Cortex of kidney (tissue), 1 donor: ENCODE measurements around the gene OR9K2.
"Not testable (repeated sequence)": the region's sequence is repeated elsewhere in the genome, so short reads cannot be mapped to it uniquely, and the experiment has no call there.

Experiments
- DNase-seq: peaks from one replicate; lab custom pipeline; 2025; lab: John Stamatoyannopoulos, UW

The OR9K2 gene, protein sequence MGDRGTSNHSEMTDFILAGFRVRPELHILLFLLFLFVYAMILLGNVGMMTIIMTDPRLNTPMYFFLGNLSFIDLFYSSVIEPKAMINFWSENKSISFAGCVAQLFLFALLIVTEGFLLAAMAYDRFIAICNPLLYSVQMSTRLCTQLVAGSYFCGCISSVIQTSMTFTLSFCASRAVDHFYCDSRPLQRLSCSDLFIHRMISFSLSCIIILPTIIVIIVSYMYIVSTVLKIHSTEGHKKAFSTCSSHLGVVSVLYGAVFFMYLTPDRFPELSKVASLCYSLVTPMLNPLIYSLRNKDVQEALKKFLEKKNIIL

GRCh38 chr12:55126106-55126505 is at the start of gene OR9K2:
Gene OR9K2 (plus strand): TSS chr12:55126406. CDS start chr12:55129835, 3,429 bp downstream.
- DNase-seq: no peak

DNA sequence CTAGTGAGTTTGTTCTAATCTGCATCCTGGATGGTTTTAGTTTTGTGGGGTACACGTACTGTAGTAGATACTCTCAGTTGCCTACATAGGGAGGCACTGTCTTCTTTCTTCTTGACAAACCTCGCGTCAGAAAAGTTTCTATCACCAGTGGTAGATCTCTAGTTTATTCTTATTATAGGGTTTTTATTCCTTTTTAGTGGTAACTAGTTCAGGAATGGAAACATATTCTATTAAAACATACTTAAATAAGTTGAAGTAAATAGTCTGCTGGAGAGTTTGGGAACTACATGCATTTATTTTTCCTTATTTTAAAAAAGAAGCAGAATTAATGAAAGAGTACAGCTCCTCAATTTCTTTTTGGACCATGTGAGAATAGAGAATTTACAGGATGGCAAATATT is 33.6 kb upstream of the OR9K2 start:
- DNase-seq: no peak

GRCh38 chr12:55112378-55112875 is 13.8 kb upstream of the OR9K2 start:
- no peak for DNase-seq

DNA sequence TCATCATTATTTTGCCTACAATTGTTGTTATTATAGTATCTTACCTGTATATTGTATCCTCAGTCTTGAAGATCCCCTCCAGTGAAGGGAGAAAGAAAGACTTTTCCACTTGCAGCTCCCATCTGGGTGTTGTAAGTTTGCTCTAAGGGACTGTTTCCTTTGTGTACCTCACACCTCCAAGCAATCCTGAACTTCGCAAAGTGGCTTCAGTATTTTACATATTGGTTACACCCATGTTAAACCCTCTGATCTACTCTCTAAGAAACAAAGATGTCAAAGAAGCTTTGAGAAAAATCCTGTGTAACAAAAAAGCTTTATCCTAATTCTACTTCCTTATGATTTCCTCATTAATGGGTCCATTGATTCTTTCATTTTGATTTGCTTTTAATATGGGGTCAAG is 10.1 kb upstream of the OR9K2 start:
- no peak for DNase-seq

DNA sequence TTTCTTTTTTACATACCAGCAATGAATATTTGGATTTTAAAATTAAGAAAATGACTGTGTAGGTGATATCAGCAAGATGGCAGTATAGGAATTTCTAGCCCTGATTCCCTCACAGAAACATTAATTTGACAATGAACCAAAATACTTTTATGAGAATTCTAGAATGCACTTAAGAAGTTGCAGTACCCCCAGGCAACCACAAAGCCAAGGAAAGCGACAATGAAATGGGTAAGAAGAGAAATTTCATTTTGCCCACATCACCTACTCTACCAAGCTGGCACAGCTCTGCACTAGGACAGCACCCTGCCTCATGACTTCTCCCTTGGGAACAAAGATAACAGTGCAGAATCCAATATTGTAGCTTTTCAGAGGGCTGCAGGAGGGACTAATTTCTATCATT is 6.6 kb downstream of the OR9K2 start:
- DNase-seq: no peak

DNA sequence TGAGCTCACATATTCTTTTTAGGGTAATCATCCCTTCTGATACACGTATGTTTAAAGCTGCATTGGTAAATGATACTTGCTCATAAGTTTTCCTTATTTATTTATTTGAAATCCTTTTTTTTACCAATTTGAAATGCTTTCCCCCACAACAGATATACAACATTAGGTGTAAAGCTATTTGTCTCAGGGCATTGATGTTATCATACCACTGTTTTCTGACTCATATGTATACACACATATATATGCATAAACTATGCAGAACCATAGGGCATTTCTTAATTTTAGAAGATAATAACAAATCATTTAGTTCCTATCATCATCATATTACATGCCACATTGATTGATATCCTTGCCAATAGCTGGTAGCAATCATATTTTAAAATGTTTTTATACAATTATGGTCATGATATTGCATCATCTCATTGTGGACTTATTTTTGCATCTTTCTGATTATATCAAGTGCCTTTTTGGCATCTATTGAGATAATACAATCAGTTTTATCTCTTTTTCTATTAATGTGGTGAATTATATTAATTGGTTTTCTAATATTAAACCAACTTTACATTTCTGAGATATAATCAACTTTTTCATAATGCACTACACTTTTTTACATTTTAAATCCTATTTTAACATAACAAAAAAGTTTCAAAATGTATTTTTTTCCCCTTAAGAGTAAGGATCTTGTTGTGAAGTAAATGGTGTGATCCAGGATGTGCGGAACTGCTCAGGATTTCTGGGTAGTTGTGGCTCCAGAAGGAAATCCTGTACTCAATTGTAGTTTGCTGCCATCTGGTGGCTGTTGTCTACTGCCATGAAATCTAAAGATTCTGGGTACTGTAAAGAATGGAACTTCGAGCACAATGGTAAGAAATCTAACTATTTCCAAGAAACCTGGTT is 16.7 kb downstream of the OR9K2 start:
- DNase-seq: no peak

- no peak for DNase-seq
These were observed 17.3 kb downstream of the OR9K2 start for GRCh38 chr12:55143566-55143870.

DNA sequence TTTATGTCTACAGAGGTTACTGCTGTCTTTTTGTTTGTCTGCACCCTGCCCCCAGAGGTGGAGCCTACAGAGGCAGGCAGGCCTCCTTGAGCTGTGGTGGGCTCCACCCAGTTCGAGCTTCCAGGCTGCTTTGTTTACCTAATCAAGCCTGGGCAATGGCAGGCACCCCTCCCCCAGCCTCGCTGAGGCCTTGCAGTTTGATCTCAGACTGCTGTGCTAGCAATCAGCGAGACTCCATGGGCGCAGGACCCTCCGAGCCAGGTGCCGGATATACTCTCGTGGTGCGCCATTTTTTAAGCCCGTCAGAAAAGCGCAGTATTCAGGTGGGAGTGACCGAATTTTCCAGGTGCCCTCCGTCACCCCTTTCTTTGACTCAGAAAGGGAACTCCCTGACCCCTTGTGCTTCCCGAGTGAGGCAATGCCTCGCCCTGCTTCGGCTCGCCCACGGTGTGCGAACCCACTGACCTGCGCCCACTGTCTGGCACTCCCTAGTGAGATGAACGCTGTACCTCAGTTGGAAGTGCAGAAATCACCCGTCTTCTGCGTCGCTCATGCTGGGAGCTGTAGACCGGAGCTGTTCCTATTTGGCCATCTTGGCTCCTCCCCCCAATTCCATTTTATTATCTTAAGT is 40.9 kb downstream of the OR9K2 start:
- not testable (repeated sequence) for DNase-seq

DNA sequence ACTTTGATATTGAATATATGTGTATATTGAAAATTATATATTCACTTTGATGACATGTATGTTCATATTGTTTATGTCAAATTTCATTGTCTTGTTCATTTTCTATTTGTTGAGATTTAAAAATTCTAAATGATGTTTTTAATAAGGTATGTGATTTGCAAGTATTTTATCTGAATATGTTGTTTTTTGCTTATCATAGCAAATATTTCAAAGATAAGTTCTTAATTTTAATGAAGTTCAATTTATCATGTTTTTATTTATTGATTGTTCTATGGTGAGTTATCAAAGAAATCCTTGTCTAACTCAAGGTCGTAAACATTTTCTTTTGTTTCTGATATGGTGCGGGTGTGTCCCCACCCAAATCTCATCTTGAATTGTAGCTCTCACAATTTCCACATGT is 45.2 kb downstream of the OR9K2 start:
- no peak for DNase-seq

DNA sequence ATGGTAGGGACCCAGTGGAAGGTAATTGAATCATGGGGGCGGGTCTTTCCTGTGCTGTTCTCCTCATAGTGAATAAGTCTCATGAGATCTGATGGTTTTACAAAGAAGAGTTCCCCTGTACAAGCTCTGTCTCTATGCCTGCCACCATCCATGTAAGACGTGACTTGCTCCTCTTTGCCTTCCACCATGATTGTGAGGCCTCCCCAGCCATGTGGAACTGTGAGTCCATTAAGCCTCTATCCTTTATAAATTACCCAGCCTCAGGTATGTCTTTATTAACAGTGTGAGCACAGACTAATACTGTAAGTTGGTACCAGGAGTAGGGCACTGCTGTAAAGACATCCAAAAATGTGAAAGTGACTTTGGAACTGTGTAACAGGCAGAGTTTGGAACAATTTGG is 45.6 kb downstream of the OR9K2 start:
- not testable (repeated sequence) for DNase-seq

DNA sequence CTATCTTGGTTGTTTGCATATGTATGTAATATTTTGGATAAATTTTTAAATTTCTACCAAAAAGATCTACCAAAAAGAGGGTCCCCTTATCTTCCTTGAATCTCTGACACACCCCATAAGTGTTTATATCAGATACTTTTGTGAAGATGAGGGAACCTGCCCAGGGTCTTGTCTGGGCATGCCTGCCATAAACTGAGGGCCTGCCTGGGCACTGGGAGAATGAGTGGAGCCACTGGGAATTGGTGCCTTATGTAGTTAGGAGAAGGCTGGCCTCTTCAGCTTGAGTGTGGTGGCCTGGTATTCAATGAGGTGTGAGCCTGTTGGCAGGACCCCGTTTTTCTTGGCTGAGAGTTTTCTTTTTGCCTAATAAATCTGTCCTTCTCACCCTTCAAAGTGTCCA is 46.5 kb downstream of the OR9K2 start:
- DNase-seq: no peak

GRCh38 chr12:55173456-55173855 is 47.2 kb downstream of the OR9K2 start:
- no peak for DNase-seq
